ENCODE results near the gene SPAG5.

The SPAG5 gene

GRCh38 chr17:28530250-28530649 lies 68.6 kb downstream of the SPAG5 start:
- TF ChIP-seq CTCF (conservative IDR thresholded peaks at IDR 0.05) (no peak), ZFX (IDR thresholded peaks at IDR 0.05) (no peak)
- no peak overlapping the region for H3K27ac ChIP-seq

- H3K27ac ChIP-seq, result peak overlapping the region; percentile 86
Observed at GRCh38 chr17:28529013-28529400, 69.8 kb downstream of the SPAG5 start.

GRCh38 chr17:28528327-28529012 lies 70.4 kb downstream of the SPAG5 start:
- H3K27ac ChIP-seq, result peak overlapping the region; percentile 86
- TF ChIP-seq CTCF (conservative IDR thresholded peaks at IDR 0.05) (no peak), ZFX (IDR thresholded peaks at IDR 0.05) (no peak)

More at GRCh38 chr17:28529013-28529400, 69.8 kb downstream of the SPAG5 start:
- no peak for TF ChIP-seq CTCF (conservative IDR thresholded peaks at IDR 0.05)
- TF ChIP-seq ZFX (IDR thresholded peaks at IDR 0.05), result no peak

GRCh38 chr17:28527859-28528258 lies 71.0 kb downstream of the SPAG5 start:
- peak overlapping the region; percentile 86 for H3K27ac ChIP-seq
- TF ChIP-seq CTCF (conservative IDR thresholded peaks at IDR 0.05), result no peak
- no peak for TF ChIP-seq ZFX (IDR thresholded peaks at IDR 0.05)
